NCI-H187 treated with DMSO at 0.1 percent for 48 hours (cell line): ENCODE data around the gene TYR.
"Not testable (repeated sequence)": the region's sequence is repeated elsewhere in the genome, so short reads cannot be mapped to it uniquely, and the experiment has no call there.

Source experiments
- DNase-seq: peaks from one replicate; lab custom pipeline; 2025; lab: John Stamatoyannopoulos, UW

The TYR gene

DNA sequence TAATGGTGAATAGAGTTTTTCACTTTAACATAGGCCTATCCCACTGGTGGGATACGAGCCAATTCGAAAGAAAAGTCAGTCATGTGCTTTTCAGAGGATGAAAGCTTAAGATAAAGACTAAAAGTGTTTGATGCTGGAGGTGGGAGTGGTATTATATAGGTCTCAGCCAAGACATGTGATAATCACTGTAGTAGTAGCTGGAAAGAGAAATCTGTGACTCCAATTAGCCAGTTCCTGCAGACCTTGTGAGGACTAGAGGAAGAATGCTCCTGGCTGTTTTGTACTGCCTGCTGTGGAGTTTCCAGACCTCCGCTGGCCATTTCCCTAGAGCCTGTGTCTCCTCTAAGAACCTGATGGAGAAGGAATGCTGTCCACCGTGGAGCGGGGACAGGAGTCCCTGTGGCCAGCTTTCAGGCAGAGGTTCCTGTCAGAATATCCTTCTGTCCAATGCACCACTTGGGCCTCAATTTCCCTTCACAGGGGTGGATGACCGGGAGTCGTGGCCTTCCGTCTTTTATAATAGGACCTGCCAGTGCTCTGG is at the start of gene TYR:
TSS of gene TYR (plus strand) at position 185 of the 541 bp plus-strand sequence. CDS start at position 264, 79 bp downstream.
- no peak for DNase-seq

DNA sequence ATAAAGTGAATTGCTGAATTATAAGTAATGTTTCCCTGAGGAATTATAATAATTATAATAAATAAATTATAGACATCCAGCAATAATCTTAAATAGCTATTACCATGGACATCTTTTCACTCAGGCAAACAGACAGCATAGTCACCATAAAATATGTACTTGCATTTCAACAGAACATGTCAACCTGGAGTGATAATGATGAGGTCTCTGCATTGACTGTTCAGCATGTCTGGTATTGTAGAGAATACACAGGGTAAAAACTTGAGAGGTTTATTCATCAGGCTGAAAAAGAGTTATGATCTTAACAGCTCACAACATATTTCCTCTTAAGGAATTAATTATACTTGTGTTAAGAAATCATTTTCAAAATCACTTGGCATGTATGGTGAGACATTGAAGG is 41.1 kb upstream of the TYR start:
- no peak for DNase-seq

GRCh38 chr11:89147229-89147628 is 30.4 kb upstream of the TYR start:
- DNase-seq: no peak

- DNase-seq: no peak
These were observed 17.7 kb upstream of the TYR start for GRCh38 chr11:89159974-89160373.

DNA sequence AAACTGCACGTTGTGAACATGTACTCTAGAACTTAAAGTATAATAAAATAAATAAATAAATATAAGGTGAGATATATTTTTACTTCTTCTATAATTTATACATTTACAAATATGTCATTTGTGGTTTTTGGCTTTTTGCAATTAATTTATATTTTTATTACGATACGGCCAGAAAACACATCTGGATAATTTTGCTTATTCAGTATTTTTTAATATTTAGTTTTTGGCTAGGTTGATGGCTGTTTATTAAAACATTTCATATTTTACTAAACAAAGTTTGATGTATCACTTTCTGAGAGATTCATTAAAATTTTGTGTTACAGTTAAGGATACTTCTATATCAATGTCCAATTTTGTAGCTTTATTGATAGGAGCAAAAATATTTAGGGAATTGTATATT is 15.7 kb upstream of the TYR start:
- no peak for DNase-seq

GRCh38 chr11:89163686-89164085 is 14.0 kb upstream of the TYR start:
- DNase-seq: no peak

DNA sequence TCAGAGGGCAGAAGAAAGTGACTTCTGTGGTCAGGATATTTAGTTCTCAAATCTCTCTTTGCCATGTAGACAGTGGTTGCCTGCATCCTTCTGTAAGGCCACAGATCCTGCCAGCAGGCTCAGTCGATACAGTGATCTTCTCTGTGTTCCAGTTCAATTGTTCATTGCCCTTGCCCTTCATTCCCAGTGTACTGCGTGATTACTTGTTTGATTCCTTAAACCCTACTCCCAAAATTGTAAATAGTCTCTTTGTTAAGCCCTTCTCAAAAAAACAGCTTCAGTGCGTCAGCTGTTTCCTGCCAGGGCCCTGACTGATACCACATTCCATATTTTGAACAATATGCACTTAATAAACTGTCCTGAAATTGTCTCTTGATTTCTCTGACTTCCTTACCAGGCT is 9.3 kb upstream of the TYR start:
- no peak for DNase-seq

- no peak for DNase-seq
These were observed 1.9 kb upstream of the TYR start for GRCh38 chr11:89175796-89176195.

DNA sequence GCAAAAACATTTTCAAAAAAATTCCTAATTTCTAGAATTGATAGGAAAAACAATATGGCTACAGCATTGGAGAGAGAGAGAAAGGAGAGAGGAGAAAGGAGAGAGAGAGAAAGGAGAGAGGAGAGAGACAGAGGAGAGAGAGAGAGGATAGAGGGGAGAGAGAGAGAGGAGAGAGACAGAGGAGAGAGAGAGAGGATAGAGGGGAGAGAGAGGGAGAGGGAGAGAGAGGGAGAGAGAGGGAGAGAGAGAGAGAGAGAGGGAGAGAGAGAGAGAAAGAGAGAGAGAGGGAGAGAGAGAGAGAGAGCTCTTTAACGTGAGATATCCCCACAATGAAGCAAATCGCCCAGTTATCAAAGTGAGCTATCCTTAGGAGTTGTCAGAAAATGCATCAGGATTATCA is 737 bp upstream of the TYR start:
- no peak for DNase-seq

GRCh38 chr11:89181111-89181510 is 3.4 kb downstream of the TYR start:
- no peak for DNase-seq

DNA sequence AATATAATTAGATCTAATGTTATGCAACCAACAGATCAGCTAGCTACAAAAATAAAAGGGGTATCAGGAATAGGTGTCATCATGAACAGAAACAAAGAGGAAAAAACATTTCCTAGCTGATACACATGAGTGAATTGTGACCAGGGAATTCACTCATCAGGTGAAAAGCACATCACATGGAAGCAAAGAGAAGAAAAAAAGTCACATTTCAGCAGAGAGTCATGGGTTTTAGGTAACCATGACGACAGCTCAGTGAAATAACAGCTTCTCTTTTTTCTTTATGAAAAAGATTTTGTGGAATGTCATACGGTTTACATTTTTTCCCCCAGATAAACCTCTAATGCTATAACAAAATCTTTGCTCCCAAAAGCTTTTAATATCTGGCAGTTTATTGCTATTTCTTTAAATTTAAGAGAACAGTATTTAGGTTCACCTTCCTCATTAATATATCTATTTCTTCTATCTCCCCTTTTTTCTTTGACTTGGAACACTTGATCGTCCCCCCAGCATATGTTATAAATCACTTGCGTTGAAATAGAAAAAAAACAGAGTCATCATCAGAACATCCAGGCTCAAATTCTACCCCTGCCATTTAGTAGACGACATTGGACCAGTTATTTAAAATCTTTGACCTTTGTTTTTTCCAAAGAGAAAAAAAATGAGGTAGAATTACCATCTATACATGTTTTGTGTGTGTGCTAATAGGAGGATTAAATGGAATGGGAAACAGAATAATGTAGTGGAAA is 5.3 kb downstream of the TYR start:
- DNase-seq: no peak

DNA sequence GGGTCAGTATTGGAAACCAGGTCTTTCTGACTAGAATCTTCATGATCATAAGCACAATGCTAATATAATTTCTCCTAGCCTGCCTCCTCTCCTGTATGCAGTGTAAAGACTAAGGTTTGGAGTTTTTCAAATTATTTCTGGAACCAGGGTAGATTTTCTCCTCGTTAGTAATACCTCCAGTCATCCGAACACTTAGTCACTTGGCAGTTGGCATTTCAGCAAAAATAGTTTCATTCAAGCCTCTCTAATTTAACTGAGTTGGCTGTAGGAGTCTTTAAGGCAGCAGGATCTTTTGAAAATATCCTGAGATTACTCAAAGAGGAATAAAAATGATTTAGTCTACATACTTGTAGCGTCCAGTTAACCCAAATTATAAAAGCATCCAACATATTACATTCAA is 6.3 kb downstream of the TYR start:
- DNase-seq: no peak

DNA sequence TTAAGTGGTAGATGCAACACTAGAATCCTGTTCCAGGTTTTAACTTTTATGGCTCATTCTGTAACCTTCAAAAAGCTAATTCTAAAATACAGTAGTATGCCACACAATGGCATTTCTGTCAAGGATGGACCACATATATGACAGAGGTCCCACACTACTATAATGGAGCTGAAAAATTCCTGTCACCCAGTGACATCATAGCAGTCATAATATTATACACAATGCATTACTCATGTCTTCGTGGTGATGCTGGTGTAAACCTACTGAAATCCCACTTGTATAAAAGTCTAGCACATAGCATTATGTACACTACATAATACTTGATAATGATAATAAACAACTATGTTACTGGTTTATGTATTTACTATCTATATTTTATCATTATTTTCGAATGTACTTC is 12.1 kb downstream of the TYR start:
- DNase-seq: no peak

GRCh38 chr11:89201138-89201537 is 23.5 kb downstream of the TYR start:
- no peak for DNase-seq

- DNase-seq: no peak
These were observed 26.1 kb downstream of the TYR start for GRCh38 chr11:89203814-89204213.

DNA sequence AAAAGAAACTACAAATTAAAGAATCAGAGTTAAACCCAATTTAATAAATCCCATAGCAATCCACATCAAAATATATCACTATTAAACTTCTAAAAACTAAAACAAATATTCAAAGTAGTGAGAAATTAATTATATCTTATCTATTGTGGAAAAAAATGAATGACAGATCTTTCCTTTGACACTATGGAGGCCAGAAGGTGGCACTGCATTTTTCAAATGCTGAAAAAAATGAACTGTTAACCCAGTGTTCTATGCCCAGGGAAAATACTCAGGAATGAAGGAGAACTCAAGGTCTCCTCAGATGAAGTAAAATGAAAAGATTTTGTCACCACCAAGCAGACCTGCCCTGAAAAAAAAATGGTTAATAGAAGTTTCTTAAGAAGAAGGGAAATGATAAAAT is 27.7 kb downstream of the TYR start:
- no peak for DNase-seq

- DNase-seq: no peak
These were observed 43.1 kb downstream of the TYR start for GRCh38 chr11:89220684-89221339.

- DNase-seq: no peak
These were observed 57.4 kb downstream of the TYR start for GRCh38 chr11:89235083-89235482.

DNA sequence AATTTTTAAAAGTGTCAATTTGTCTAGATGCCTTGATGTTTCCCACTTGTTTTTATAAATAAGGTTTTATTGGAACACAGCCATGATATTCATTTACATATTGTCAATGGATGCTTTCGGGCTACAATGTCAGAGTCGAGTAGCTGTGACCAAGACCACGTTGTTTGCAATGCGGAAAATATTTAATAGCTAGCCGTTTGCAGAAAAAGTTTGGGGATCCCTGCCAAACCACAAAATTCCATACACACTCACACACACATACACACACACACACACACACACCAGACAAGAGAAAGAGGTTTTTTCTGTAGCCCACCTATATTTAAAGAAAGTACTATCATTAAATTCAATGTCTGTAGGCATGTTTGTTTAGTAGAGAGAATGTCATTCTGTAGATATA is 58.3 kb downstream of the TYR start:
- no peak for DNase-seq

GRCh38 chr11:89247007-89247406 is 69.3 kb downstream of the TYR start:
- DNase-seq: not testable (repeated sequence)

DNA sequence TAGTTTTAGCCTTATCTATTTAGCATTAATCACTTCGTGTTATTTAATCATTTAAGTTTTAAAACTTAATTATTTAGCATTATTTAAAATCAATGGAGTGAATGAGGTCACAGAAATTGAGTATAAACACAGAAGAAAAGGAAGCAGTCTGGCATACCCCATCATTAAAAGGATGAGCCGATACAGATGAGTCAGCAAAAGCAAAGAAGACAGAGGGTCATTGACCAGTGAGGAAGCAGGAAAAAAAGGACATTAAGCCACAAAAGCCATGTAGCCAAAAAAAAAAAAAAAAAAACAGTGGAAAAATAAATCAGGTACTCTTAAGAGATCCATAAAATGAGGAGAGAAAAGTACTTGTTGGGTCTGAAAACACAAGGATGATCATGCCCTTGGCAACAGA is 71.5 kb downstream of the TYR start:
- no peak for DNase-seq

DNA sequence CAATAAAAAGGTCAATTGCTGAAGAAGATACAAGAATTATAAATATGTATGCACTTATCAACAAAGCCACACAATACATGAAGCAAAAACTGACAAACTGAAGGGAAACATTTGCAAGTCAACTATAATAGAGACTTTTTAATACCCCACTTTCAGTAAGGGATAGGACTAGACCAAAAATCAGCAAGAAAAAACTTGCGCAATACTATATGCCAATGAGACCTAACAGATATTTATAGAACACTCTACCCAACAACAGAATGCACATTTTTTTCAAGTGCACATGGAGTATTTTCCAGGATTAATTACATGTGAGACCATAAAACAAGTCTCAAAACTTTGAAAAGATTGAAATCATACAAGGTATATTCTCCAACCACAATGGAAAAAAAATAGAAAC is 83.8 kb downstream of the TYR start:
- not testable (repeated sequence) for DNase-seq

- no peak for DNase-seq
These were observed 90.1 kb downstream of the TYR start for GRCh38 chr11:89267660-89268302.
